Inflammatory macrophage treated with lipopolysaccharide for 4 hours (primary cell): ENCODE results near the gene SLC12A7.

ENCODE experiments used
- DNase-seq: peaks from one replicate; pipeline ENCODE4 v3.0.0-alpha.2; 2020

The SLC12A7 gene

DNA sequence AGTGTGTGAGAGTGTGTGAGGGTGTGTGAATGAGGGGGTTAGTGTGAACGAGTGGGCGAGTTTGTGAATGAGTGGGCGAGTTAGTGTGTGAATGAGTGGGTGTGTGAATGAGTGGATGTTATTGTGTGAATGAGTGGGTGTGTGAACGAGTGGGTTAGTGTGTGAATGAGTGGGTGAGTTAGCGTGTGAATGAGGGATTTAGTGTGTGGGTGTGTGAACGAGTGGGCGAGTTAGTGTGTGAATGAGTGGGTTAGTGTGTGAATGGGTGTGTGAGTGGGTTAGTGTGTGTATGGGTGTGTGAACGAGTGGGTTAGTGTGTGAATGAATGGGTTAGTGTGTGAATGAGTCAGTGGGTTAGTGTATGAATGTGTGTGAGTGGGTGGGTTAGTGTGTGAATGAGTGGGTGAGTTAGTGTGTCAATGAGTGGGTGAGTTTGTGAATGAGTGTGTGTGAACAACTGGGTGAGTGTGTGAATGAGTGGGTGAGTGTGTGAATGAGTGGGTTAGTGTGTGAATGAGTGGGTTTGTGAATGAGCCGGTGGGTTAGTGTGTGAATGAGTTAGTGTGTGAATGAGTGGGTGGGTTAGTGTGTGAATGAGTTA, 65.8 kb downstream of the SLC12A7 start:
- no peak for DNase-seq

DNA sequence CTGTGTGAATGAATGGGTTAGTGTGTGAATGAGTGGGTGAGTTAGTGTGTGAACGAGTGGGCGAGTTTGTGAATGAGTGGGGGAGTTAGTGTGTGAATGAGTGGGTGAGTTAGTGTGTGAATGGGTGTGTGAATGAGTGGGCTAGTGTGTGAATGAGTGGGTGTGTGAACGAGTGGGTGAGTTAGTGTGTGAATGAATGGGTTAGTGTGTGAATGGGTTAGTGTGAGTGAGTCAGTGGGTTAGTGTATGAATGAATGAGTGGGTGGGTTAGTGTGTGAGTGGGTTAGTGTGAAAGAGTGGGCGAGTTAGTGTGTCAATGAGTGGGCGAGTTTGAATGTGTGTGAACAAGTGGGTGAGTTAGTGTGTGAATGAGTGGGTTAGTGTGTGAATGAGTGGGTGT, 67.7 kb downstream of the SLC12A7 start:
- no peak for DNase-seq

DNA sequence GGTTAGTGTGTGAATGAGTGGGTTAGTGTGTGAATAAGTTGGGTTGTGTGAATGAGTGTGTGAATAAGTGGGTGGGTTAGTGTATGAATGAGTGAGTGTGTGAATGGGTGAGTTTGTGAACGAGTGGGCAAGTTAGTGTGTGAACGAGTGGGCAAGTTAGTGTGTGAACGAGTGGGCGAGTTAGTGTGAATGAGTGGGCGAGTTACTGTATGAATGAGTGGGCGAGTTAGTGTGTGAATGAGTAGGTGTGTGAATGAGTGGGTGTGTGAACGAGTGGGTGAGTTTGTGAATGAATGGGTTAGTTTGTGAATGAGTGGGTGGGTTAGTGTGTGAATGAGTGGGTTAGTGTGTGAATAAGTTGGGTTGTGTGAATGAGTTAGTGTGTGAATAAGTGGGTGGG, 68.5 kb downstream of the SLC12A7 start:
- DNase-seq, result no peak

DNA sequence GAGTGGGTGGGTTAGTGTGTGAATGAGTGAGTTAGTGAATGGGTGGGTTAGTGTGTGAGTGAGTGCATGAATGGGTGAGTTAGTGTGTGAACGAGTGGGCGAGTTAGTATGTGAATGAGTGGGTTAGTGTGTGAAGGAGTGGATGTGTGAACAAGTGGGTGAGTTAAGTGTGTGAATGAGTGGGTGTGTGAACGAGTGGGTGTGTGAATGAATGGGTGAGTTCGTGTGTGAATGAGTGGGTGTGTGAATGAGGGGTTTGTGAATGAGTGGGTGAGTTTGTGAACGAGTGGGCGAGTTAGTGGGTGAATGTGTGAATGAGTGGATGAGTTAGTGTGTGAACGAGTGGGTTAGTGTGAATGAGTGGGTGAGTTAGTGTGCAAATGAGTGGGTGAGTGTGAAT, 69.2 kb downstream of the SLC12A7 start:
- no peak for DNase-seq

DNA sequence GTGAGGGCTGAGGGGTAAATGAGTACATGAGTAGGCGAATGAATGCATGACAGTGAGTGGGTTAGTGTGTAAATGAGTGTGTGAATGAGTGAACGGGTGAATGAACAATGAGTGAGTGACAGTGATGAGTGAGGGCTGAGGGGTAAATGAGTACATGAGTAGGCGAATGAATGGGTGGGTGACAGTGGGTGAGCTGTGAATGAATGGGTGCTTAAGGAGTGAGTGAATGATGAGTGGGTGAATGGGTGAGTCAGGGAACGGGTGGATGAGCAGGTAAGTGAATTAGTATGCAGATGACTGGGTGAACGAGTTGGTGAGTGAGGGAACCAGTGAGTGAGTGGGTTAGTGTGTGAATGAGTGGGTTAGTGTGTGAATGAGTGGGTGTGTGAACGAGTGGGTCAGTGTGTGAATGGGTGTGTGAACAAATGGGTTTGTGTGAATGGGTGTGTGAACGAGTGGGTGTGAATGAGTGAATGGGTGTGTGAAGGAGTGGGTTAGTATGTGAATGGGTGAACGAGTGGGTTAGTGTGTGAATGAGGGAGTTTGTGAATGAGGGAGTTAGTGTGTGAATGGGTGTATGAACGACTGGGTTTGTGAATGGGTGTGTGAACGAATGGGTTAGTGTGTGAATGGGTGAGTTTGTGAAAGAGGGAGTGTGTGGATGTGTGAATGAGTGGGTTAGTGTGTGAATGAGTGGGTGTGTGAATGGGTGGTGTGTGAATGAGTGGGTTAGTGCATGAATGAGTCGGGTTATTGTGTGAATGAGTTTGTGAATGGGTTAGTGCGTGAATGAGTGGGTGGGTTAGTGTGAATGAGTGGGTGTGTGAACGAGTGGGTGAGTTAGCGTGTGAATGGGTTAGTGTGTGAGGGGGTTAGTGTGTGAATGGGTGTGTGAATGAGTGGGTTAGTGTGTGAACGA, 70.4 kb downstream of the SLC12A7 start:
- DNase-seq, result no peak

DNA sequence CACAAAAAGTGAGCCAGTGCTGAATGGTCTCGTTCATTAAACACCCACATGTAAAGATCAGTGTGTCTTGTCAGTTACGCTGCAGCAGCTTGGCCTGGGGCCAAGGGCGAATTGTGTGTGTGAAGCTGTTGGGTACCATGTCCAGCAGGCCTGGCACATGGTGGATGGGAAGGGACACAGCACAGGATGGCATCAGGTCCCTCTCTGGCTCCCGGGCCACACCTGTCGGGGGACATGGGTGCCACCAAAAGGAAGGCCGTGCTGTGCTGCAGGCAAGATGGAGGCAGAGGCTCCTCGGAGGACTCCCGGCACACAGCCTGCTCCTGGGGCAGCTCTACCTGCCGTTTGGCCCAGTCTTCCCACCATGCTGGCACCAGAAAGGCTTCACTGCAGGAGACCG, 71.3 kb downstream of the SLC12A7 start:
- no peak for DNase-seq

DNA sequence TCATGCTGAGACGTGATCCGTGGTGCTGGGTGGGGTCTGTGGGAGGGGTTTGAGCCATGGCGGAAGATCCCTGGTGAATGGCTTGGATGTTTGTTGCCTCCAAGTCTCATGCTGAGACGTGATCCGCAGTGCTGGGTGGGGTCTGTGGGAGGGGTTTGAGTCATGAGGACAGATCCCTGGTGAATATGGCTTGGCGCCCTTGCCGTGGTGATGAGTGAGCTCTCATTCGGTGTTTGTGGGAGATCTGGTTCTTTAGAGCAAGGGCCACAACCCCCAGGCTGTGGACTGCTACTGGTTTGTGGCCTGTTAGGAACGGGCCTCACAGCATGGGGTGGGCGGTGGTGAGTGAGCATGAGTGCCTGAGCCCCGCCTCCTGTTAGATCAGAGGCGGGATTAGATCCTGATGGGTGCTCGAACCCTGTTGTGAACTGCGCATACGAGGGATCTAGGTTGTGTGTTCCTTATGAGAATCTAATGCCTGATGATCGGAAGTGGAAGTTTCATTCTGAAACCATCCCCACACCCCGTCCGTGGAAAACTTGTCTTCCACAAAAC, 72.1 kb downstream of the SLC12A7 start:
- DNase-seq, result no peak

DNA sequence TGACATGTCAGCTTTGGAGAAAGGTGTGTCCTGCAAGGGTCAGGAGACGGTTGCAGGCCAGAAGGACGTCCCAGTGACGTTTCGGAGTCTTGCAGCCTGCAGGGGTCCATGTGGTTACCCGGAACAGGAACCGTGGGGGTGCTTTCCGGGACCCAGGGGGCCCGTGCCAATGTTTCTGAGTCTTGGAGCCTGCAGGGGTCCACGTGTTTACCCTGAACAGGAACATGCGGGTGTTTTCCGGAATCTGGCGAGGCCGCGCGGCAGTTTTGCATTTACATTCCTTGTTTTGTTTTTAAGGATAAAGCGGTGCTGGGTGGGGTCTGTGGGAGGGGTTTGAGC, 72.7 kb downstream of the SLC12A7 start:
- DNase-seq, result no peak

DNA sequence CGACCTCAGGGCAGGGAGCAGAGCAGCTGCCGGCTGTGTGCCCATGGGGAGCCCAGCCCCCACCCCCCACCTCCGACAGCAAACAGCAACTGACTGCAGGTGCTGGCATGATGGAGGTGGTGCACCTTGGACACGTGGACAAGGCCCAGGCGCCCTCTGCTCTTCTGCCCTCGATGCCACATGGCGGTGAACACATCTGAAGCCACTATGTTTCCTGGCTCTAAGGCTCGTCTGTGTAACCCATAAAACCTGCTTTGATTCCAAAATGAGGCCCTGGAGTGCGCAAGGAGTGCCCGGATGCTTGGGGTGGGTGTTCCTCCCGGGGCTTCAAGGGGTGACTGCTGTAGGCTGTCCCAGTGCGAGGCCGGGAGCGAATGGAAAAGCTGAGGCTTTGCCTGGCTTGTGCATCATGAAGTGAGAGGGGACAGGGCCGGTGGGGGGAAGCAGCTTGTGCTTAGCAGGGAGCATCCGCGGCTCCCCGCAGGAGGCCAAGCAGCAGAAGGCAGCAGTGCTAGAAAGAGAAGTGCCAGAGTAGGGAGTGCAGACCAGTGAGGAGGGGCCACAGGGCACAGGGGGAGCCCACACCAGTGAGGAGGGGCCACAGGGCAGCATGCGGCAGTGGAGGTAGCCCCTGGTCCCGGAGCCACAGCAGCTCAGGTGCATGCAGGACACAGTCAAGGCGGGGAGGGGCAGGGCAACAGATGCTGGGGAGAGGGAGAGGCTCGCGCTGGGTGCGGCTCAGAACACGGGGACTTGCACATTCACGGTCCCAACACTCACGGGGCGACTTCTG, 73.2 kb downstream of the SLC12A7 start:
- no peak for DNase-seq

DNA sequence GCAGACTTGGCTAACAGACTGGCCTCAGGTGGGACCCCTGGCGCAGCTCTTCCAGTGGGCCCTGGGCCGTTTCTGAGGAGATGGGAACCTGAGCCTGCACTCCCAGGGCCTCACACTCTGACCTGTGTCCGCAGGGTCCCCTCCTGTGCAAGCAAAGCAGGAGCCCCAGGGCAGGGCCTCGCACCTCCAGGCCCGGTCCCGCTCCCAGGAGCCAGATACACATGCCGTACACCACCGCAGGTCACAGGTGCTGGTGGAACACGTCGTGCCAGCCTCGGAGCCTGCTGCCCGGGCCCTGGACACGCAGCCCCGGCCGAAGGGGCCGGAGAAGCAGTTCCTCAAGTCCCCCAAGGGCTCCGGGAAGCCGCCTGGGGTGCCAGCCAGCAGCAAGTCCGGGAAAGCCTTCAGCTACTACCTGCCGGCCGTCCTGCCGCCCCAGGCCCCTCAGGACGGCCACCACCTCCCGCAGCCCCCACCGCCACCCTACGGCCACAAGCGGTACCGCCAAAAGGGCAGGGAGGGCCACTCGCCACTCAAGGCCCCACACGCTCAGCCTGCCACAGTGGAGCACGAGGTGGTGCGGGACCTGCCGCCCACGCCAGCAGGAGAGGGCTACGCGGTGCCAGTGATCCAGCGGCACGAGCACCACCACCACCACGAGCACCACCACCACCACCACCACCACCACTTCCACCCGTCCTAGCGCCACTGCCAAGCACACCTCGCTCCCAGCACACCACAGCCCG, 74.0 kb downstream of the SLC12A7 start:
- no peak for DNase-seq

DNA sequence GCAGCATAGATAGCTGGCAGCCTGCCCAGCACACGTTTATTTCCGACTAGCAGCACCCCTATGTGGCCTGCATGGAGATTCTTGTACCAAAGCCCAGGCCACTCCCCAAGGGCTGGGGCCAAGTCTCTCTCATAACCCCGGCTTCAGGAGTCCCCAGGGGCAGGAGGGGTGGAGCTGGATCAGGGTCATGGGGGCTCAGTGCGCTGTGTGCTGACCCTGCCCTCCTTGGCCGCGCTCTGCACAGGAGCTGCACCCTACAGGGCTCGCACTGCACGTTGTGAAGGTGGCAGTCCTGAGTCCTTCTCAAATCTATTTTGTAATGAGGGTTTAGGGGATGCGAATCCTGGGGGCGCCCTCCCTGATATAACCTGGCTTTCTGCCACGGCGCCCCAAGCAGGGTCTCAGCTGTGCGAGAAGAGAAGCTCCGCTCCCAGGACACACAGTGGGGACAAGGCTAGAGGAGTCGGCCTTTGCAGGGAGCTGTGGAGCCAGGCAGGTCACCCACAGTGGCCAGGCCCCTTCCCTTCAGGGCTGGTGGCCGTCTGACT, 74.7 kb downstream of the SLC12A7 start:
- no peak for DNase-seq

DNA sequence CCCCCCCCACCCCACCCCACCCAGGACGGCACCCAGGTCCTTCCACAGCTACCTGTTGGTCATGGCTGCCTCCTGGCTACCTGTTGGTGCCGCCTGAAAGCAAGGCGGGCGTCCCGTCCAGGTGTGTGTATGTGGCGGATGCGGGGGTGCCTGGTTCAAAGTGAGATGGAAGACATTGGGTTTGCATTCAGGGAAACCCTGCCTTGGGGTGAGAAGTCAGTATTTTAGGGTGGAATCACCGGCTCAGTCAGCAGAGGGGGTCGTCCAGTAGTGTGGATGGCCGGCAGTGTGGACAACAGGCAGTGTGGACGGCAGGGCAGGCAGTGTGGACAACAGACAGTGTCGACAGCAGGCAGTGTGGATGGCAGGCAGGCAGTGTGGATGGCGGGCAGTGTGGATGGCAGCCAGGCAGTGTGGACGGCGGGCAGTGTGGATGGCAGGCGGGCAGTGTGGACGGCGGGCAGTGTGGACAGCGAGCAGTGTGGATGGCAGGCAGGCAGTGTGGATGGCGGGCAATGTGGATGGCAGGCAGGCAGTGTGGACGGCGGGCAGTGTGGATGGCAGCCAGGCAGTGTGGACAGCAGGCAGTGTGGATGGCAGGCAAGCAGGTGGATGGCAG, 75.2 kb downstream of the SLC12A7 start:
- no peak for DNase-seq

DNA sequence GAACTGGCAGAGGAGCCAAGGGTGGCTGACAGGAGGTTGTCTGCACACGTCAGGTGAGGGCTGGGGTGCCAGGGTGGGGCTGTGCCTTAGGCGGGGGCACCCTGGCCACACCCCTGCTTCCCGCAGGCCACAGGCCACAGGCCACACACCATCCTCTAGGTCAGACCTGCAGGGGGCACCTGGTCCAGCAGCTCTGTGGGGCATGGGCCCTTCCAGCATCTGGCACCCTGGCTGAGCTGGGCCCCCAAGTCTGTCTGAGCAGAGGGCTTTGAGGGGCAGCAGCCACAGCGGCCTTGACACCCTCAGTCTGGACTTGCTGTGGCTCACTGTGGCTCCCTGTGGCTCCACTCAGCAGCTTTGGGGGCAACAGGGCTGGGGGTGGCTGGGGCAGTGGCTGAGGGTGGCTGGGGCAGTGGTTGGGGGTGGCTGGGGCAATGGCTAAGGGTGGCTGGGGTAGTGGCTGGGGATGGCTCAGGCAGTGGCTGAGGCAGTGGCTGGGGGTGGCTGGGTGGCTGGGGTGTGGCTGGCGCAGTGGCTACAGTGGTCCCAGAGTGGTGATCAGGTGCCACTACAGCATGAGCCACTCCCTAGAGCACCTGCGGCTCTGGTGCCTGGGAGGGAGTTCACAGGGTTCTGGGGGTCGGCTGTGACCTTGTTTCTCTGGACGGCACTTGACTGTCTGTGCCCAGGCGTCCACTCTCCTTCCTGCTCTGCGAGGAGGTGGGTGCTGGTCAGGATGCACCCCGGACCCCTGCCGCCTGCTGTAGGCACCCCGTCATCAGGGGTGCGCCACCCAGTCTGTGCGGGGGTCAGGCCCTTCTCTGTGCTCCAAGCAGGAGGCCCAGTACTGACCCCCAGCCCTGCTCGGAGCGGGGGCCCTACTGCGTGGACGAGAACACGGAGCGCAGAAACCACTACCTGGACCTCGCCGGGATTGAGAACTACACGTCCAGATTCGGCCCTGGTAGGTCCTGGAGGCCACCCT, 76.2 kb downstream of the SLC12A7 start:
- no peak for DNase-seq

DNA sequence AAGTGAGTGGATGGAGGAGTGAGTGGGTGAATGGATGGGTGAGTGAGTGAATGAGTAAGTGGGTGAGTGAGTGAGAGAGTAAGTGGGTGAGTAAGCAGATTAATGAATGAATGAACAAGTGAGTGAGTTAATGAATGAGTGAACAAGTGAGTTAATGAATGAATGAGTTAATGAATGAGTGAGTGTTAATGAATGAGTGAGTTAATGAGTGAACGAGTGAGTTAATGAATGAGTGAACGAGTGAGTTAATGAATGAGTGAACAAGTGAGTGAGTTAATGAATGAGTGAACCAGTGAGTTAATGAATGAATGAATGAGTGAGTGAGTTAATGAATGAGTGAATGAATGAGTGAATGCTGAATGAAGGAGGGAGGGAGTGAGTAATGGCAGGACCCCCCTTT, 76.9 kb downstream of the SLC12A7 start:
- DNase-seq, result no peak

DNA sequence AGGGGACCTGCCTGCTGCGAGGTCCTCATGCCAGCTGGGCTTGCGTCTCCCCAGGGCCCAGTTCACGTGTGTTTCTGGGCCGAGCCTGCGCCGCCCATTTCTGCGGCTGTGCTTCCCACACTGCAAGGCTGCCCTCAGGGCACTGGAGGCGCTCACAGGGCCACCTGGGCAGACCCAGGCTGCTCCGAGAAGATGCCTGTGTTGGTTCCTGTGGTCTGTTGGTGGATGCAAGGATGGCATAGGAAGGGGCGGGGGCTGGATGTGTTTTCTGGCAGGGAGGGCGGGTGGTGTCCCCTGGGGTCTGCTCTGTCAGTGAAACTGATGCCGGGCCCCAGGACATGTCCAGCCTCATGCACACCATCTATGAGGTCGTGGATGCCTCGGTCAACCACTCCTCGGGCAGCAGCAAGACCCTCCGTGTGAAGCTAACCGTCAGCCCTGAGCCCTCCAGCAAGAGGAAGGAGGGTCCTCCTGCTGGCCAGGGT, 77.4 kb downstream of the SLC12A7 start:
- DNase-seq, result no peak

DNA sequence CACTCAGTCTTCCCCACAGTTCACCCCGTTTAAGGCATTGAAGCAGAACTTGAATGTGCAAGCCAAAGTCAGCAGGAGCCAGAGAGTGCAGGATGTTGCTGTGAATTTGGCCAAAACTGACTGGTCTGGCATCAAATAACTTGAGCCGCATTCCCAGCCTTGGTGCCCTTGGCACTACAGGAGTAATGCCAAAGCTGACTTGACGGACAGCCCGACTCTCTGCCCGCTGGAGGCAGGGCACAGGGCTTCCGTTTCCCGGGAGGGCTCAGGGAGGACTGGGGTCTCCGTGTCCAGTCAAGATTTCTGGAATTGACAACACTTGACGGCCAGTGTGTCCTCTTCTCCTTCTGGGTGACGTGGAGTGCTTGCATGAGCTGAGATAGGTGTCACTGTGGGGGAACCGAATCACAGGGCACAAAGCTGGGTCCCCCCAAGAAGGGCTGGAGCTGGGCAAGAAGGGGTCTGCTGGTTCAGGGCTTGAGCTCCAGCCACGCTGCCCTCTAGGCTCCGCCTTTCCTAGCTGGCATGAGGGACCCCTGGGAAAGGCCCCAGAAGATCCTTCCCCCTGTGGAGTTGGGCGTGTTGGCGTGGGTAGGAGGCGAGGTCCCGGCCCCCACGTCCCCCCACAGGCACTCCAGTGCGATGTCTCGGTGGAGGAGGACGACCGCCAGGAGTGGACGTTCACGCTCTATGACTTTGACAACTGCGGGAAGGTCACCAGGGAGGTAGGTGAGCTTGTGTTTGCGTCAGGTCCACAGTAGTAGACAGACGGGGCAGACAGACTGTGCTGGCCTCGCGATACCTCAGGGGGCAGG, 78.0 kb downstream of the SLC12A7 start:
- DNase-seq, result no peak

DNA sequence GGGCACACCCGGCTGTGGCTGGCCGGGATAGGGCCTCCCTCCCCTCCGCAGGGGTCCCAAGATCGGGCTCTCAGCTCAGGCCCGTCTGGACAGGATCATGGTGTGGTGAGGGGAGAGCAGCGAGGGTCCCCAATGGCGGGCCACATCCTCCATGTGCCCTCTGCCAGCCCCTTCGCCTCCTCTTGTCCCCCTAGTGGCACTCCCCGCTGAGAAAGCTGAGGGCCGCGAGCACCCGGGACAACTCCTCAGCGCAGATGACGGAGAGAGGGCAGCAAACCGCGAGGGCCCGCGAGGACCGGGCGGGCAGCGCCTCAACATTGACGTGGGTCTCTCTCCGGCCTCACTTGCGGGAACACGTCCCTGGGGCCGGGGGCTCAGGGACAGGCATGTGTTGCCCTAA, 78.7 kb downstream of the SLC12A7 start:
- DNase-seq, result no peak

DNA sequence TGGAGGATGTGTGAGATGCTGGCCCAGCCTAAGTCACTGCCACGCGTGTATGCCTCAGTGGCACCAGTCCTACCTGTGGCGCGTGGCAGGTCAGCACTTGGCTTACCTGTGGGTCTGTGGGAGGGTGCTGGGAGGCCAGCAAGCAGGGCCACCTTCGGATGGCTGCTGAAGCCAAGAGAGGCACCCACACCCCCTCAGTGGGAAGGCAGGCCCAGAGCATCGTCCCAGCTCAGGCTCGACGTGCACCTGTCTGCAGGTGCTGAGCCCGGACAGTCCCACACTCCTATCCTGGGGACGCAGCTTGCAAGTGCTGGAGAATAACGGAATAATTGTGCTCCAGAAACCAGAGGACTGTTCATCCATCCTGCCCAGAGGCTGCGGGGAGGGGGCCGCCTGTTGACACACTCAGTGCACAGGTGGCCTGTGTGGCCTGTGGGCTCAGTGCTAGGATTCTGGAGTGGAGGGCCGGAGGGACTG, 79.3 kb downstream of the SLC12A7 start:
- no peak for DNase-seq

DNA sequence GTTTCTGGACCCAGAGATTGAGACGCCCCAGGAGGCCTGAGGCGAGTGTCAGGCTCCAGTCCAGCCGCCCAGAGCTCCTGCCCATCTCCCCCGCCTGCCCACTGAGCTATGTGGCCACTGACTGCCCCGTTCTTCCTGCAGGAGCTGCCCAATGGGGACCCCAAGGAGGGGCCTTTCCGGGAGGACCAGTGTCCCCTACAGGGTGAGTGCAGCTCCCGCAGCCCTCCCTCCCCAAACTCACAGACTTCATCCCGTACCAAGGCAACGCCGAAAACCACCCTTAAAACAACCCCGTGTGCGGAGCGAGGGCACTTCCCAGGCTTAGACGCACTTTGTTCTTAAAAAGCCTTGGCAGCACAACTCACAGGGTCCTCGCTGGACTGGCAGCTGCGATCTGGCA, 79.9 kb downstream of the SLC12A7 start:
- no peak for DNase-seq
